GM13976 (cell line): ENCODE data around the gene CRIM1.

ENCODE experiments used
- DNase-seq: peaks from one replicate; pipeline ENCODE4 v3.0.0; 2012; ENCODE audit warnings: low spot score
- CTCF ChIP-seq: IDR thresholded peaks from 2 replicates; pipeline ENCODE4 v1.5.1; 2012; ENCODE audit warnings: borderline replicate concordance, mild to moderate bottlenecking; ENCODE audit not compliant: insufficient read depth; ENCODE audit errors: extremely low read depth, missing control alignments, control extremely low read depth
- in situ Hi-C: fragments of 300-500 bp; cut with MboI; formaldehyde crosslinking; loops from one replicate; pipeline ENCODE4 v1.12.0; 2022; ENCODE audit warnings: low sequenced_read_pairs, mixed read lengths, inconsistent platforms; ENCODE audit not compliant: unreplicated experiment

Gene CRIM1

GRCh38 chr2:36538335-36538734 lies 182.8 kb downstream of the CRIM1 start:
- in situ Hi-C loops = no loop called here
- no peak for TF ChIP-seq CTCF
- no peak for DNase-seq

GRCh38 chr2:36539631-36540030 lies 184.1 kb downstream of the CRIM1 start:
- peak; percentile 34 for DNase-seq
- in situ Hi-C loops = no loop called here
- TF ChIP-seq CTCF = no peak

- in situ Hi-C loops = no loop called here
- DNase-seq = no peak
- TF ChIP-seq CTCF = no peak
Observed at GRCh38 chr2:36540986-36541754, 185.6 kb downstream of the CRIM1 start.

GRCh38 chr2:36541891-36542595 lies 186.5 kb downstream of the CRIM1 start:
- no peak for TF ChIP-seq CTCF
- no peak for DNase-seq
- in situ Hi-C loops = no loop called here

- in situ Hi-C loops = no loop called here
- no peak for DNase-seq
- peak; percentile 8 for TF ChIP-seq CTCF
Observed at GRCh38 chr2:36544638-36545338, 189.2 kb downstream of the CRIM1 start.

- TF ChIP-seq CTCF = no peak
- DNase-seq = no peak
- in situ Hi-C loops = no loop called here
Observed at GRCh38 chr2:36545871-36546416, 190.4 kb downstream of the CRIM1 start.
